GM19324 (cell line): ENCODE measurements around the gene C5.

Experiments used
- ATAC-seq: cut with Tn5 transposase; IDR thresholded peaks from one replicate; pipeline ENCODE4 v1.9.1; 2021; ENCODE audit warnings: mild to moderate bottlenecking, moderate library complexity; ENCODE audit not compliant: unreplicated experiment, low FRiP score

C5 gene

DNA sequence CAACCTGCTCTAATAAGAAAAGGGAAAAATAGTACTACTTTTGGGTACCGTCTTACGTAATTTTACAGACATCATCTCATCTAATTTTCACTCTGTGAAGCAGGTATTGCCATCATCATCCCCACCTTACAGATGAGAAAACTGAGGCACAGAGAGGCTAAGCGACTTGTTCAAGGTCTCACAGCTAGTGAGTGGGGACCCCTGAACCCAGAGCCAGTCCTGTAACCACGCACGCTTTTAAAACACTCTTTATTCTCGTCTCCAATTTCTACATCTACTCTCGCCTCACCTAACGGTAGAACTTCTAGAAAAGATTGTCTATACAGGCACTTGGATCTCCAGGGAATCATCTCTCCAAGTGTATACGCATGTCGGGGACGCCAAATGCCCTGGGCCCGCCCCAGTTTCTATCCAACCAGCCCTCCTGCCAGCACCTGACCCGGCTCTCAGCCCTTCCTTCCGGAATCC is 122.0 kb downstream of the C5 start:
- no peak for ATAC-seq

DNA sequence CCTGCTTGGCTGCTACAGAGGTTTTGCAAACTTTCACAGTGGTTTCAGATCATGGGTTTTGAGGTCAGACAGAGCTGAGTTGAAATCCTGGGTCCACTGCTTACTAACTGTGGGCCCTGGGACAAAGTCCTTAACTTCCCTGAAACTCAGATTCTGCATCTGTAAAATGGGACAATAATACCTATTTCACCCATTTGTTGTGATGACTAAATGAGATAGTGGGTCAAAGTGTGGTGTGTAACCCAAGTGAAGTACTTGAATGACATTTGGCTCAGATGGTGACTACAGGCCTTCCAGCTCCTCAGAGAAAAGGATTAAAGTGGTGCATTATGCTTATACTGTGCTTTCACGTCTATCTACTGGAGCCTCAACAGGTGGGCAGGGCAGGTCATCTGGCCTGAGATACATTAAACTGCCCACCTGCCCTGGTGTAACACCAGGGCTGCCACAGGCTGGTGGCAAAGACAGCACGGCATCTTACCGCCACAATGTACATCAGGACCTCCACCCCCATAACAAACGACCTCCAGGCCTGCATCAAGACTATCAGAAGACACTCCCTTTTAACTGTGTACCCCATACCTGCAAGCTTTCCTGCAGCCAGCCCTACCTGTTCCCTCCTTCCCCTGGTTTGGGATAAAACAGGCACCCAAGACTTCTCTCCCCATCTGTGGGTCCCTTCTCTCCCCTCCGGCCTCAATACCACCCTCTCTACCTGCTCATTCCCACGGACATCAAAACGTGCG is 122.6 kb downstream of the C5 start:
- no peak for ATAC-seq

DNA sequence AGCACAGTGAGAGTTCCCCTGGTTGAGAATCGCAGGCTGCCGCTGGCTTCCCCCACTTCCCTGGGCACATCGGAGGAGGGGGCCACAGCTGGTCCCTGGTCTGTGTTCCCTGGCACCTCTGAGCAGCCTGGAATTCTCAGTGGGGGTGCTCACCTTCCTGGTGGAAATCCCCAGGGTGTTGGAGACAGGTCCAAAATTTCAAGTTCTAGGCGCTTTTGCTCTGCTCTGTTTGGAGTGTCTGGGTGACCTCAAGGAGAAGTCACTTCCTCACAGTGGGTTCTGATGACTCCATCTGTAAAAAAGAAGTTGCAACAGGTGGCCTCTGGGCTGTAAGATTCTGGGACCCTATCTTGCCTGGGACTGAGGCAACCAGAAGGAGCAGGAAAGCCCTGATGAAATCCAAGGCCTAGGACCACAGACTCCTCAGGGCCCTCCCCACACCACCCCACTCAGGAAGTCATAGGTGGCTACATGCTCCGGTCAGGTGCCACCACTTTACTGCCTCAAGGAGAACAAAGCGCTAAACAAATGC is 123.6 kb downstream of the C5 start, which contains the start of gene TRAF1:
TSS of gene TRAF1 (minus strand) at position 400 of the 532 bp plus-strand sequence. CDS start 721 bp downstream, outside the sequence.
- ATAC-seq: no peak

DNA sequence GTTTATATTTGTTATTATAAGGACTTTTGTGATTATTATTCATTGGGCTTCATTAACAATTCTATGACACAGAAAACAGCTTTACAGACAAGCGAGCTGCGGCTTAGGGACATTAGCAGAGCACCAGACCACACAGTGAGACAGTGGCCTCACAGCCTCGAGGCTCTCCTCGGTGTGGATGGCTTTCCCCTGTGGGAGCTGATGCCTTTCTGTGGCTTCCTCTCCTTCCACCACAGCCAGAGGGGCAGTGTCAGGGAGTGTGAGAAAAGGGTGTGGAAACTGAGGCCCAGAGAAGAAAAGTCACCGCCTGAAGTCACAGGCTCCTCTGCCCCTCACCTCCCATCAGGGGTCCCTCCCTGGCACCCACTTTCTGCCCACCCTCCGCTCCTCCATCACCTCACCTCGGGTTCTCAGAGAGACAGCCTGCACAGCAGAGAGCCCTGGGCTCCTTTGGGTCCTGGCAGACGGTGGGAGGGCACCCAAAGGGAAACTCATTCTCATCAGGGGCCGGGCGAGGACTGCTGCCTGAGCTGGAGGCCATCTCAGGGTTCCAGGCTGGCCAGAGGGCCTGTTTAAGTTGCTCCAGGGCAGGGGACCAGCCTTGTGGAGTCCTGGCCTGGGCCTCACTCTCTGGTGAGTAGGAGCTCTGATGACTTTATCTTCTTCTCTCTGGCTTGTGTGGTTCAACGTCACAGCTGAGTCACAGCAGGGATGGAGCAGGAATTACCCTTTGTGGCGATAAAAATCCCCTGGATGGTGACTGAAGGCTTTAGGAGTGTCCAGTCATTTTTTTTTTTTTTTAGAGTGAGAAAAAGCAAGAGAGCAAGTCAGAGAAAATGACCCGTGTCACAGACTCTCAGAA is 124.3 kb downstream of the C5 start:
- ATAC-seq: no peak

DNA sequence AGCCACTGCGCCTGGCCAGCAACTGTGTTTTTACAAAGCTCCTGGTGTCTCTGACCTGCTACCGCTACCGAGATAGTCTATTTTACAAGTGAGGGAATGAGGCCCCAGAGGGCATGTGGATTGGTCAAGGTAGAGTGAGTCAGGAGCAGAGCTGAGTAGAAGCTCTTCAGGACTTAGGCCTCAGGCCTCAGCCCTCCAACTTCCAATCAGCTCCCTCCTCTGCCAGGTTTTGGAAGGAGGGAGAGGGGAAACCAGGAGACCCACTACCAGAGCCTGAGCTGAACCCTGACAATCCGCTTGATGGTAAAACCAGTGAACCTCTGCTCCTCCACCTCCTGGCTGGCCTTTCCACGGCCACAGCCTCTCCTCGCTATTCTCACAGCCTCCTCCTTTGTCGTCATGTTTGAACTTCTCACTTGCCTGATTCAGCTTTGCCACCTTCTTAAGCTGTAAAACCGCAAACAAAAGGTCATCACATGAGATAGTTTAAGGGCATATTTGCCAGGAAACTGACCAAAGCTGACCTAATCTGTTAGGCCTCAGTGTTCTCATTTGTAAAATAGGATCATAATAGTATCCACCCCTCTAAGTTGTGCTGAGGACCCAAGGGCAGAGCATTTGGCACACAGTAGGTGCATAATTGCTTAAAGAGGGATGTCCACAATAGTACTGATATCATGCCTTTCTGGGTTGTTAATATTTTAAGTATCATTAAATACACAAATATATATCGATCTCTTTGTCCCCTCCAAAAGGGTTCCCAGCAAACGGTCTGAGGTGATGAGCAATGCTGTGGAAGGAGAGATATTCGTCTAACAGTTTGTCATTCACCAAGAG is 125.2 kb downstream of the C5 start:
- no peak for ATAC-seq

DNA sequence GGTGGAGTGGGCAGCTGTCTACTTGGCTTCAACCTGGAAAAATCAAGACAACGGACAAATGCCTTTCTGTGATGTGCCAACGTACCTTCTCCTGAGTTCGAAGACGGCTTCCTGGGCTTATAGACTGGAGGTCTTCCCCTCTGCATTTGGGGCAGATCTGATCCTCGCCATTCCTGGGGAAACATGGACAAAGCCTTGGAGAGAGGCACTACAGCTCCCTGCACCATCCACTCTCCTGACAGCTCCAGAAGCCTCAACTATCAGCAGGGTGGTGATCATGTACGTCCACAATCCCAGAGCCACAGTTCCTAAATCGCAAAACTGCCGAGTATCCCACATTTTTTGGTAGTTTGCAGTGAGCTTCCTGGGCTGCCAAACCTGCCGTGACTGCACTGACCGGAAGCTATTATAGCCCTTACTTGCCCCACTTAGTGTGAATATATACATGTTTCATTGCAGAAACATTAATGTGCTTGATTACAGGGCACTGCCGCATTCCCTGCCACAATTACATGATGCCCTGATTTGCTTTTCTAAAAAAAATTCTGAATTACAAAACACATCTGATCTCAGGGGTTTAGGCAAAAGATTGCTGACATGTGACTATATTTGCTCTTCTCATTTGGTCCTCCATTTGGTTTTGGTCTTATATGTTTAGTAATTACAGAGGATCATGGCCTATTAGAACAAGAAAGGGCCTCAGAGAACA is 126.3 kb downstream of the C5 start:
- no peak for ATAC-seq

DNA sequence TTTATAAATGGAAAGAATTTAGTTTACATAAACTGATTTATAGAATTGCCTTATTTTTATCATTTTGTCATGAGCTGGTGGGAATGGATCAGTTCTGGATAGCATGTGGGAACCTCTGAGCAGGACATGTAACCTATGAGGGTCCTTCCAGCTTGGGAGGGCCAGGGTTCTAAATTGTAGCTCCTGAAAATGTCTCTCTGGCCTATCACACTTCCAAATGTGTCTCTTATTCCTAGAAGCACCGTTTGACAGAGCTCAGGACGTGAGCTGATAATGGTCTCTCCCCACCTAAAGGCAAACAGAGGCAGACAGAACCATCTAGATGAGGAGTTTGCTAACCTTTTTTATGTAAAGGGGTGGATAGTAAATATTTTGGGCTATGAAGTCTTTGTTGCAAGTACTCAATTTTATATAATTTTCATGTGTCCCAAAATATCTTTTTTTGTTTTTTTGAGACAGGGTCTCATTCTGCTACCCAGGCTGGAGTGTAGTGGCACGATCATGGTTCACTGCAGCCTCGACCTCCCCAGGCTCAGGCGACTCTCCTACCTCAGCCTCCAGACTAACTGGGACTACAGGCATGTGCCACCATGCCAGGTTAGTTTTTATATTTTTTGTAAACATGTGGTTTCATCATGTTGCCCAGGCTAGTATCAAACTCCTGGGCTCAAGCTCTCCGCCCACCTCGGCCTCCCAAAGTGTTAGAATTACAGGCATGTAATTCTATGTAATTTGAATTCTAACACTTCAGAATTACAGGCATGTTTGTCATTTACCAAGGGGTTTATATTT is 127.5 kb downstream of the C5 start:
- ATAC-seq: no peak

DNA sequence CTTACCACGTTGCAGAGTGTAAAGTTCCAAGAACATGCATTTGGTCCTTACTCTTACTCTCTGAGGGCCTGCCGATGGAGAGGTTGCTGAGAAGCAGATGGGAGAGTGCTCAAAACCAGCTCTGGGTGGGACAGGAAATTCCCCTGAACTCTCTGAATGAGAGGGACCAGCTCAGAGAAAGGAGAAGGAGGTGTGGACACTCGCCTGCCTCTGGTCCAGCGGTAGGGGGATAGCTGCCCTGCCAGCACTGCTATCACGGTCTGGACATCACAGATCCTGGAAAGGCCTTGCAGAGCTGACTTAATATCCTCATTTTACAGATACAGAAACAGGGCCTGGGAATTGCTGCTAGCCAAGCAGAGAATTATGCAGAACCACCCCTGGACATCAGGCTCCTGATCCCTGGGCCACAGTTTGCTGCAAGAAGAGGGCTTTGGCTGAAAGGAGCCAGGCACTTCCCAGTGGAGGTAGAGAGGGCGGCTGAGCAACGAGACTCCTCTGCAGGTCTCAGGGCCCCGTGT is 128.4 kb downstream of the C5 start:
- ATAC-seq: no peak

DNA sequence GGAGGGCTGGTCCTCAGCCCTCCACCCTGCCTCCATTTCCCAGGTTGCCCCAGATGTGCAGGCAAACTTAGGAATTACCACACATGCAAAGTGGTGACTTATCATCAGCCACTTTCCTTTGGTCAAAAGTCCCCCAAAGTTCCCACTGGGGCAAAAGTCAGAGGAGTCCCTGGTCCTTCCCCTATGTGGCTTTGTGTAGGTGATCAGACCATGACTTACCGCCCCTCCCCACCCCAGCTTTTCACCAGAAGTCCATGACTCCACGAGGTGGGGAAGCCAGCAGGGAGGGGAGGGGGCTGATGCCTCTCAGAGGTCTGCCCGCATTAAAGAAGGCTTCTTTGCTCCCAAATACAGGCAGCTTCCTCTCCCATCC is 129.3 kb downstream of the C5 start:
- ATAC-seq: no peak

DNA sequence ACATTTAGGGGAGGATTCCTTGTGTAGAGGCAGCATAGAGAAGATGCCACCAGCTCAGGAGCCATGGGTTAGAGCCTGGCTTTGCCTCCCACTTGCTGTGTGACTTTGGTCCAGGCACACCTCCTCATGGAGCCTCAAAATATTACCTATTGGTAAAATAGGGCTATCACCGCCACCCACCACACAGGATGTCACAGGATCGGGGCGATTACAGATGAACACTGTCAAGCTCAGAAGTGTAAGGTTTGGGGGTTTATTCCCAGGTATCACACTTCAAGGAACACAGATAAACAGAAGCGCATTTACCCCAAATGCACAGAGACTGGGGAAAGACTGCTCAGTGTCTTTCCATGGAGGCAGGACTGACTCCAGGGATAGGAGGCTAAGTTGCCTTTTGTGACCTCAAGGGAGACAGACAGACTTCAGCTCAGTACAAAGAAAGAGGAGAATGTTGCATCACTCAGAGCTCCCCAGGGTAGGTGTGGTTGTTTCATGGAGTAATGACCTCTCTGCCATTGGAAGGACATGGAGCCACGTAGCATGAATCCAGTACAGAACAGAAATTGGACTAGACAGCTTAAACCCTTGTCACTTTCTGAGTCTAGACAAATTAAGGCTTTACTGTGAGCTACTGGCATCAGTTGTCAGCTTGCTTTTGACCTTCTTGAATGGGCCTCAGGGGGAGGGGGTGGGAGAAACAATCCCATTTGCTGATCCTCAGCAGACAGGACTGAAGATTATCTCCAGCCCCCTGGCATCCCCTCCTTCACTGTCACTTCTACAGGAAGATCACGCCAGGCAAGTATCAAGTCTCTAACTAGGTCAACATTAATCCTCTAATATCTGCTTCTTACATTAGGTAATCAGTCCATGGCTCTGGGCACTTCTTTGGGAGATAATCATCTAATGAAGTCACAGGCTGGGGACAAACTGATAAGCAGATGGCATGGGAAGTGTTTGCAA is 130.0 kb downstream of the C5 start:
- no peak for ATAC-seq

DNA sequence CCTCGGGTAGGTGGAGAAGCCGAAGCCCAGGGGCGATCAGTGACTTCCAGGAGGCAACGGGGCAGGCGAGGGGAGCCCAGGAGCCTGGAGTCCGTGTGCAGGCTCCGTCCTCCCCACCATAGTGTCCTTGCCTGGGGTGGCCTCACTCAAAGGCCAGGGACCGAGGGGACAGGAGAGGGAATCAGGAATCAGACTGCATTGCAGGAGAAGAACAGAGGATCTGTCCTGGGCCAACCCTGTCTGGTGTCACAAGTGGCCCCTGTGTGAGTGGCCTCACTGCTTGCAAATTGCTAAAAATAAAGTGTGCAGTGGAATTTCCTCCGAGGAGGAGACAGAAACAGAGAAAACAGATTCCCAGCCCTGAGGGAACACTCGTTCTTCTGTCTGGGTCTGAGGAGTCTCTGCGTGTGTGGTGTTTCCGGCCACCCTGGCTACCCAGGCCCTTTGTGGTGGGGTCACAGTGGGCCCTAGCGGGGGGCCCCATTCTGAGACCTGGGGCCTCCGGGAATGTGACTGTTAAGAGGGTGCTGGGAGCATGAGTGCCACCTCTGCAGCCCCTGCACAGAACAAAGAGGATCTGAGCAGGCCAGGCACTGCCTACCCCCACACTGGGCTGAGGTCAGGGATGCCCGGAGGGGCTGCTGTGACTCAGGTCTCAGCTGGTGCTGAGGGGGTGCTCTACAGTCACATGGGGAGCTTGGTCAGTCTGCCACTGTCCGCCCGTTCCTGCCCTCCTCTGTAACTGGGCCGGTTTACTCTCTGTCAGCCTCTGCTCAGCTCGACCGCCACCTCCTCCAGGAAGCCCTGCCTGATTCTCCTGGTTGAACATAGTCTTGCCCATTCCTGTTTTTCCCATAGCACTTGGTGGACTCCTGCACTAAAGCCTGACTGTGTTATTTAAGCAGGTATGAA is 130.9 kb downstream of the C5 start:
- ATAC-seq: no peak

DNA sequence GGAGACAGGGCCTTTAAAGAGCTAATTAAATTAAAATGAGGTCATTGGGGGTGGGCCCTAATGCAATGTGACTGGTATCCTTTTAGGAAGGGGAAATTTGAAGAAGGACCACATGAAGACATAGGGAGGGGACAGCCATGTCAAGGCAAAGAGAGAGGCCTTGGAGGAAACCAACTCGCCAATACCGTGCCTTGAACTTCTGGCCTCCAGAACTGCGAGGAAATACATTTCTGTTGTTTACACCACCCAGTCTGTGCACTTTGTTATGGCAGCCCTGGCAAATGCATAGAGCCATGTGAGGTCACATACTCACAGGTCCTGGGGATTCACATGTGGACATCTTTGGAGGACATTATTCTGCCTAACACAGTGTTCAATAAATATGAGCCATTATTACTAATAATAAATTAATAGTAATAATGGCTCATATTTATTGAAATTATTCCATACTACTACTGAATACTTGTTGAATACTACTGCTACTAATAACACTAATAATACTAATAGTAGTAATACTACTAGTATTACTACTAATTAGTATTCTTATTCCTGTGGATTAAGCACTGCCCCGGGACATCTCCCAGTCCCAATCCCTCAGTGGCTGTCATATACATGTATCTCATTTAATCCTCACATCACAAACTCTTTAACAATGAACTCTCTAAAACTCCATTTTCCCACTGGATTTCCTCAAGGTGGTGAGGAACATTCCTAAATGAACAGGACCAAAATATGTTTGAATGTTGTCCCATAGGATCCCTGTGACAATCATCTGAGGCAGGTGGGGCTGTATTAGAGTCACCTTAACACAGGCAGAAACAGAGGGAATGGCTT is 131.9 kb downstream of the C5 start:
- ATAC-seq: no peak

DNA sequence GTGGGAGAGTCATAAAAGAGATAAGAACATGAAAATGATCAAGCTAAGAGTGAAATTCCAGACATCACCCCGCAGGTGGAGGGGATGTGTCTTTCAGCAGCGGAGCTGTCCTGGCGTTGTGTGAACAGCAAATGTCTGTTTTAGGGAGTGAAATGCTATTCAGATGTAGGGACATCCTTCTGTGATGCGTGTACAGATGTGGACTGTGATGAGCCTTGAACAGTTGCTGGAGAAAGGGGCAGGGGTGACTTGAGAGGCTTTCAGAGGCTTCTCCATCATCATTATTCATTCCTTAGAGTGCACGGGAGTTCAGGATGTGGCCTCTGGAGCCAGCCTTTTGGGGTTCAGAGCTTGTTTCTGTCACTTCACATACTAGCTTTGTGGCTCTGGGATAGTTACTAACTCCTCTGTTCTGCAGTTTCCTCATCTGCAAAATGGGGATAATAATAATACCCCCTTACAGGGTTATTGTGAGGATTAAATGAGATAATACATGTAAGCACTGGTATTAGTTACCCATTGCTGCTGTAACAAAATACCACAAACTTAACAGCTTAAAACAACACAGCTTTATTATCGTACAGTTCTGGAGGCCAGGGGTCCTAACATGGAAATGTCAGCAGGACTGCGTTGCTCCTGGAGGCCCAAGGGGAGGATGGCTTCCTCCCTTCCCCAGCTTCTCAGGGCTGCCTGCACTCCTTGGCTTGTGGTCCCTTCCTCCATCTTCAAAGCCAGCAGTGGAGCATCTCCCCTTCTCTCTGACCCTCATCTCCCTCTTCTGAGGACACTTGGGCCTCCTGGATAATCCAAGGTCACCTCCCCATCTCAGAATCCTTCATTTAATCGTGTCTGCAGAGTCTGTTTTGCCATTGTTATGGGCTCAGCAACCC is 132.8 kb downstream of the C5 start:
- no peak for ATAC-seq

DNA sequence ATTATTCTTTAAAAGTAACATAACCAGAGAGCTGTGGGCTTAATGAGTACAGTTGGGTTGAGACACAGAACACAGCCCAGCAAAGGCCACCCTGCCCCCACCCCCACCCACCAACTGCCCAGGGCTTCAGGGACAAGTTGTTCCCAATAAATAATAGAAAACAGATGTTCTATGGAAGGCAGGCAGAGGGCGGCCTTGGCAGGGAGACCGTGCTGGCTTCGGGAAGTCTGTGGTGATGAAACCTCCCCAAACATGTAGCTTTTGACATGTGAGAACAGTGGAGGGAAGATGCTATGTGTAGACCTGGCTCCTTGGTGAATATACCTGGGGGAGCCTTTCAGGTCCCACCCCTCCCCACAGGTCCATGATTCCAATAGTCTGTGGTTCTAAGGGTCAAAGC is 133.5 kb downstream of the C5 start:
- no peak for ATAC-seq
